GM12878 (cell line): ENCODE data around the gene FAM219A. TPM values are rescaled to one million over a fixed set of nuclear protein-coding genes. Genes with fewer than 3 reads are reported as not detected.

Experiments used
- CREM ChIP-seq: IDR thresholded peaks from 2 replicates; pipeline ENCODE4 v1.6.1; 2014; ENCODE audit warnings: antibody characterized with exemption, low read depth
- GATAD2B ChIP-seq: fragments of 450-650 bp; conservative IDR thresholded peaks from 2 replicates; pipeline ENCODE4 v1.6.1; 2017; ENCODE audit warnings: low read depth, mild to moderate bottlenecking, moderate library complexity
- HDGF ChIP-seq: fragments of 450-650 bp; IDR thresholded peaks from 2 replicates; pipeline ENCODE4 v1.6.1; 2016; ENCODE audit warnings: antibody characterized with exemption
- IKZF1 ChIP-seq: fragments of 450-650 bp; conservative IDR thresholded peaks from 2 replicates; pipeline ENCODE4 v1.6.1; 2017; ENCODE audit warnings: antibody characterized with exemption, mild to moderate bottlenecking
- IRF4 ChIP-seq: IDR thresholded peaks from 2 replicates; pipeline ENCODE4 v1.6.1; 2011; ENCODE audit warnings: low read depth, low read length
- JUNB ChIP-seq: IDR thresholded peaks from 2 replicates; pipeline ENCODE4 v1.6.1; 2016; ENCODE audit warnings: antibody characterized with exemption, mild to moderate bottlenecking
- MTA3 ChIP-seq: IDR thresholded peaks from 2 replicates; pipeline ENCODE4 v1.6.1; 2012; ENCODE audit warnings: low read length, inconsistent platforms, borderline replicate concordance
- NR2C2 ChIP-seq: IDR thresholded peaks from 2 replicates; pipeline ENCODE4 v1.6.1; 2011; ENCODE audit warnings: borderline replicate concordance, low read depth; ENCODE audit not compliant: control insufficient read depth, insufficient read length
- PAX8 ChIP-seq: fragments of 450-650 bp; IDR thresholded peaks from 2 replicates; pipeline ENCODE4 v1.6.1; 2017; ENCODE audit warnings: mild to moderate bottlenecking, moderate library complexity
- RAD21 ChIP-seq: IDR thresholded peaks from 2 replicates; pipeline ENCODE4 v1.6.1; 2011; ENCODE audit warnings: mild to moderate bottlenecking, low read depth, low read length, moderate library complexity; ENCODE audit not compliant: insufficient read depth
- SKIL ChIP-seq: fragments of 450-650 bp; IDR thresholded peaks from 2 replicates; pipeline ENCODE4 v1.6.1; 2017; ENCODE audit warnings: mild to moderate bottlenecking, low read depth, inconsistent platforms; ENCODE audit not compliant: poor library complexity, severe bottlenecking
- SMAD1 ChIP-seq: fragments of 450-650 bp; IDR thresholded peaks from 2 replicates; pipeline ENCODE4 v1.6.1; 2018; ENCODE audit warnings: mild to moderate bottlenecking, low read depth; ENCODE audit not compliant: partially characterized antibody
- SMAD5 ChIP-seq: IDR thresholded peaks from 2 replicates; pipeline ENCODE4 v1.6.1; 2016; ENCODE audit warnings: antibody characterized with exemption, low read depth
- TCF3 ChIP-seq: IDR thresholded peaks from 2 replicates; pipeline ENCODE4 v1.6.1; 2012; ENCODE audit warnings: low read depth, mild to moderate bottlenecking, low read length, borderline replicate concordance; ENCODE audit not compliant: insufficient read depth
- ZZZ3 ChIP-seq: IDR thresholded peaks from 2 replicates; pipeline ENCODE4 v1.6.1; 2011; ENCODE audit warnings: low read depth; ENCODE audit not compliant: control insufficient read depth, insufficient read length
- polyA plus RNA-seq, 11 experiments: library from polyadenylated mRNA; depleted of rRNA in 4 of 11; unstranded in 6 of 11; stranded (reverse) in 5 of 11; fragments of >200 nt; fragmentation: Nextera tagmentation in 4 of 11; fragmentation: Illumina TruSeq in 1 of 11; extraction: Ambion mirVana in 4 of 11; extraction: Trizol in 1 of 11; gene quantifications; 1 replicate in 1 of 11; 2 replicates in 10 of 11; pipeline versions ENCODE4 v1.2.1 to v1.2.3, GENCODE V29; 2011 to 2016; ENCODE audit warnings: inconsistent platforms in 2 of 11, missing spikeins in 2 of 11, low read depth in 1 of 11
- total RNA-seq, 4 experiments: library from RNA; depleted of rRNA in 3 of 4; stranded (reverse); fragments of >200 nt in 3 of 4; fragmentation: Illumina TruSeq in 1 of 4; extraction: Trizol in 1 of 4; gene quantifications; 2 replicates each; pipeline versions ENCODE4 v1.2.1 to v1.2.3, GENCODE V29; 2013 to 2021

FAM219A gene
- total and polyA plus RNA-seq, 10 of the 15 experiments (the other 5 are each of a cell fraction or from before 2014, with no cell fraction given), result 0.11 to 2.0 (median 0.71) TPM

- TF ChIP-seq HDGF, result peak; percentile 66; the same call in 1 of the 2 replicates
- TF ChIP-seq IRF4, result no peak
- TF ChIP-seq NR2C2, result no peak
- no peak for TF ChIP-seq IKZF1
- TF ChIP-seq SMAD5, result no peak
- TF ChIP-seq SKIL, result peak; percentile 20
- no peak for TF ChIP-seq PAX8
- TF ChIP-seq RAD21, result peak; percentile 85
- peak; percentile 42; the same call in 1 of the 2 replicates for TF ChIP-seq CREM
- TF ChIP-seq MTA3, result no peak
- TF ChIP-seq ZZZ3, result no peak
- TF ChIP-seq GATAD2B, result no peak
- no peak for TF ChIP-seq SMAD1
- TF ChIP-seq JUNB, result peak; percentile 45; the same call in 1 of the 2 replicates
- TF ChIP-seq TCF3, result no peak
Measured at GRCh38 chr9:34379334-34380033, 78.9 kb downstream of the FAM219A start (continued).
